ENCODE results near the gene MAGI1. TPM values are rescaled to one million over a fixed set of nuclear protein-coding genes. Genes with fewer than 3 reads are reported as not detected.

Gene MAGI1
- total RNA-seq, 2 experiments from 2014 or later = 0.47 to 0.51 TPM

GRCh38 chr3:65717676-65718346 is 320.9 kb downstream of the MAGI1 start:
- no peak overlapping the region for H3K27ac Mint-ChIP-seq
- ChIA-PET CTCF (no interaction called here), POLR2A (no interaction called here)
- H3K4me3 Mint-ChIP-seq = no peak overlapping the region
- ATAC-seq (no peak), DNase-seq (no peak)
- H3K4me1 Mint-ChIP-seq (ENCODE audit: low read depth) = no peaks in the 10 kb centered on the region
- no peaks in the 10 kb centered on the region for H3K9me3 Mint-ChIP-seq
- H3K27me3 Mint-ChIP-seq = peaks cover 2% of the 10 kb centered on the region
- no peaks in the 10 kb centered on the region for H3K36me3 Mint-ChIP-seq (ENCODE audit: low read depth)
- intact Hi-C loops (cut with micrococcal nuclease) = no loop called here
- TF ChIP-seq CTCF (IDR thresholded peaks at IDR 0.05) = no peak

GRCh38 chr3:65716071-65716751 is 322.5 kb downstream of the MAGI1 start:
- intact Hi-C loops (cut with micrococcal nuclease) = no loop called here
- Mint-ChIP-seq H3K27ac (no peak overlapping the region), H3K9me3 (no peaks in the 10 kb centered on the region), H3K27me3 (peaks cover 2% of the 10 kb centered on the region), H3K4me3 (no peak overlapping the region), H3K36me3 (ENCODE audit: low read depth) (no peaks in the 10 kb centered on the region), H3K4me1 (ENCODE audit: low read depth) (no peaks in the 10 kb centered on the region)
- CTCF ChIA-PET = no interaction called here
- POLR2A ChIA-PET = no interaction called here
- ATAC-seq (no peak), DNase-seq (no peak)
- no peak for TF ChIP-seq CTCF (IDR thresholded peaks at IDR 0.05)

- no peak for TF ChIP-seq CTCF (IDR thresholded peaks at IDR 0.05)
- H3K4me3 Mint-ChIP-seq = no peak overlapping the region
- intact Hi-C loops (cut with micrococcal nuclease) = no loop called here
- H3K36me3 Mint-ChIP-seq (ENCODE audit: low read depth) = no peaks in the 10 kb centered on the region
- CTCF ChIA-PET = no interaction called here
- no peak for ATAC-seq
- H3K27me3 Mint-ChIP-seq = no peaks in the 10 kb centered on the region
- no peaks in the 10 kb centered on the region for H3K4me1 Mint-ChIP-seq (ENCODE audit: low read depth)
- POLR2A ChIA-PET = no interaction called here
- no peak for DNase-seq
- no peak overlapping the region for H3K27ac Mint-ChIP-seq
- H3K9me3 Mint-ChIP-seq = no peaks in the 10 kb centered on the region
These were observed 324.6 kb downstream of the MAGI1 start for GRCh38 chr3:65714134-65714533.

- POLR2A ChIA-PET = no interaction called here
- Mint-ChIP-seq H3K4me3 (no peak overlapping the region), H3K4me1 (ENCODE audit: low read depth) (no peaks in the 10 kb centered on the region), H3K9me3 (no peaks in the 10 kb centered on the region), H3K27me3 (no peaks in the 10 kb centered on the region), H3K36me3 (ENCODE audit: low read depth) (no peaks in the 10 kb centered on the region), H3K27ac (no peak overlapping the region)
- intact Hi-C loops (cut with micrococcal nuclease) = no loop called here
- ATAC-seq (no peak), DNase-seq (no peak)
- TF ChIP-seq CTCF (IDR thresholded peaks at IDR 0.05) = no peak
- CTCF ChIA-PET = no interaction called here
These were observed 325.7 kb downstream of the MAGI1 start for GRCh38 chr3:65713016-65713415.

- ChIA-PET POLR2A (no interaction called here), CTCF (no interaction called here)
- H3K9me3 Mint-ChIP-seq = no peaks in the 10 kb centered on the region
- no peaks in the 10 kb centered on the region for H3K4me1 Mint-ChIP-seq (ENCODE audit: low read depth)
- no peaks in the 10 kb centered on the region for H3K36me3 Mint-ChIP-seq (ENCODE audit: low read depth)
- no peak overlapping the region for H3K4me3 Mint-ChIP-seq
- DNase-seq (no peak), ATAC-seq (no peak)
- TF ChIP-seq CTCF (IDR thresholded peaks at IDR 0.05) = no peak
- intact Hi-C loops (cut with micrococcal nuclease) = no loop called here
- no peak overlapping the region for H3K27ac Mint-ChIP-seq
- no peaks in the 10 kb centered on the region for H3K27me3 Mint-ChIP-seq
These were observed 326.6 kb downstream of the MAGI1 start for GRCh38 chr3:65712140-65712539.
